GM12874 (cell line): ENCODE results near the gene TIMELESS.

Experiments used
- CTCF ChIP-seq: IDR thresholded peaks from 2 replicates; pipeline ENCODE4 v1.5.1; 2011; ENCODE audit warnings: low read depth, mild to moderate bottlenecking, control low read depth, low read length, moderate library complexity; ENCODE audit not compliant: insufficient read depth

TIMELESS gene

GRCh38 chr12:56437430-56438176 is 11.6 kb downstream of the TIMELESS start:
- no peak for TF ChIP-seq CTCF

- no peak for TF ChIP-seq CTCF
Measured at GRCh38 chr12:56434828-56435227, 14.4 kb downstream of the TIMELESS start.

- no peak for TF ChIP-seq CTCF
Measured at GRCh38 chr12:56431850-56432249, 17.4 kb downstream of the TIMELESS start.

- TF ChIP-seq CTCF, result no peak
Measured at GRCh38 chr12:56431288-56431687, 17.9 kb downstream of the TIMELESS start.

- no peak for TF ChIP-seq CTCF
Measured at GRCh38 chr12:56425940-56426438, 23.2 kb downstream of the TIMELESS start.

- no peak for TF ChIP-seq CTCF
Measured at GRCh38 chr12:56425193-56425592, 24.0 kb downstream of the TIMELESS start.

GRCh38 chr12:56420411-56420810 is 28.8 kb downstream of the TIMELESS start:
- no peak for TF ChIP-seq CTCF
